ENCODE data around the gene SCN1B. TPM values are rescaled to one million over a fixed set of nuclear protein-coding genes. Genes with fewer than 3 reads are reported as not detected.

Gene SCN1B
- total RNA-seq, 2 experiments from 2014 or later: 0.63 to 0.90 TPM

GRCh38 chr19:35061583-35062373, 31.5 kb downstream of the SCN1B start:
- no peak overlapping the region for H3K4me3 Mint-ChIP-seq
- DNase-seq: no peak
- peaks cover 3% of the 10 kb centered on the region for H3K9me3 Mint-ChIP-seq
- peaks cover 15% of the 10 kb centered on the region for H3K4me1 Mint-ChIP-seq (ENCODE audit: low read depth)
- no peak overlapping the region for H3K27ac Mint-ChIP-seq
- POLR2A ChIA-PET: no interaction called here
- ATAC-seq: no peak
- CTCF ChIA-PET: interaction anchor here (0.5 to 1.4 kb wide), 3 partner anchors 17 to 405 kb away, joined by 3 to 4 read pairs (median 3); no protein-coding TSS in a partner anchor
- TF ChIP-seq CTCF (IDR thresholded peaks at IDR 0.05): no peak
- no peaks in the 10 kb centered on the region for H3K27me3 Mint-ChIP-seq
- no peaks in the 10 kb centered on the region for H3K36me3 Mint-ChIP-seq (ENCODE audit: low read depth)
- intact Hi-C loops (cut with micrococcal nuclease): no loop called here

DNA sequence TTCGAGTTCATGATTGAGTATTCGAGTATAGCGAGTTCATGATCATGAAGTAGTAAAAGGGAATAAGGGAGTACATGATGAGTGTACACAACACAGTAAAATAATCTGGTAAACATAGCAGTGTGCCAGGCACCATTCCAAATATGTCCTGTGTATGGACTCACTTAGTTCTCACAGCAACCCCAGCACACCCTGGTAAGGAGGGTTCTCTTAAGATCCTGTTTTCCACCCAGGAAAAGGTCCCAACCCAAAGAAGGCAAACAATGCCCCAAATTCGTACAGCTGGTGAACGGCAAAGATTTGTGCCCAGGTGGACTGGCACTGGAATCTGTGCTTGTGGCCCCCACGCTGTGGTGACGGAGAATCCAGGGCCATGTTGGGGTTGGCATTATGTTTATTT, 32.7 kb downstream of the SCN1B start:
- Mint-ChIP-seq H3K36me3 (ENCODE audit: low read depth) (no peaks in the 10 kb centered on the region), H3K27me3 (no peaks in the 10 kb centered on the region), H3K9me3 (peaks cover 3% of the 10 kb centered on the region), H3K4me3 (no peak overlapping the region), H3K4me1 (ENCODE audit: low read depth) (peaks cover 20% of the 10 kb centered on the region), H3K27ac (no peak overlapping the region)
- intact Hi-C loops (cut with micrococcal nuclease): no loop called here
- TF ChIP-seq CTCF (IDR thresholded peaks at IDR 0.05): no peak
- ChIA-PET POLR2A (no interaction called here), CTCF (interaction anchor here (0.9 to 1.3 kb wide), 2 partner anchors 17 to 19 kb away, joined by 3 to 4 read pairs; no protein-coding TSS in a partner anchor)
- ATAC-seq (no peak), DNase-seq (no peak)

DNA sequence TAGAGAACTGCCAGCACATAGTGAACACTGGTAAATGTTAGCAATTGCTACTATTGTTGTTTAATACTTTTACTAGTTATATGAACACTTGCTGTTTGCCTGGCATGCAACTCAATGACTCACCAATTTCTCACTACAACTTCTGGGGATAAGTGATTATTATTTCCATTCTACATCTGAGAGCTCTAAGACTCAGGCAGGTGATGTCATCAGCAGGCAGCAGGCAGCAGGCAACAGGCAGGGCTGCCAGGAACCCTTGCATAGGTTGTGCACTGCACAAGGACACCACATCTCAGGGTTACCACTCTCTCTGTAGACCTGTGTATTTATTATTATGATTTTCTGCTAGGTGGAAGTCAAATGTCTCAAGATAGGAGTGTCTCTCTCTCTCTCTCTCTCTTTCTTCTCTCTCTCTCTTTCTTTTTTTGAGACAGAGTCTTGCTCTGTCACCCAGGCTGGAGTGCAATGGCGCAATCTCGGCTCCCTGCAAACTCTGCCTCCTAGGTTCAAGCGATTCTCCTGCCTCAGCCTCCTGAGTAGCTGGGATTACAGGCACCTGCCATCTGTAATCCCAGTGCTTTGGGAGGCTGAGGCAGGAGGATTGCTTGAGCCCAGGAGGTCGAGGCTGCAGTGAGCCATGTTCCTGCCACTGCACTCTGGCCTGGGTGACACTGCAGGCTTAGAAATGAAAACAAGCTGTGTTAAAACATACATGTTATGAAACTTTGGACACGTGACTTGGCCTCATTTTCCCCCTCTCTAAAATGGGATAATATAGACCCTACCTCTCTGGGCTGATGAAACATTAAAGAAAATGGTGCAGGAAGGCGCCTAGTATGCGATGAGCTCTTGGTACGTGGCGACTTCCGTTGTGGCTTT, 33.9 kb downstream of the SCN1B start:
- Mint-ChIP-seq H3K27ac (peak overlapping the region; percentile 29), H3K27me3 (no peaks in the 10 kb centered on the region), H3K4me1 (ENCODE audit: low read depth) (peaks cover 20% of the 10 kb centered on the region), H3K36me3 (ENCODE audit: low read depth) (no peaks in the 10 kb centered on the region), H3K9me3 (peaks cover 3% of the 10 kb centered on the region), H3K4me3 (no peak overlapping the region)
- intact Hi-C loops (cut with micrococcal nuclease): no loop called here
- ChIA-PET CTCF (interaction anchor here (0.6 to 2.0 kb wide), 7 partner anchors 20 to 208 kb away, joined by 3 to 7 read pairs (median 3); no protein-coding TSS in a partner anchor), POLR2A (no interaction called here)
- DNase-seq (peak; percentile 35), ATAC-seq (peak; percentile 43)
- no peak for TF ChIP-seq CTCF (IDR thresholded peaks at IDR 0.05)

- ATAC-seq (no peak), DNase-seq (no peak)
- Mint-ChIP-seq H3K36me3 (ENCODE audit: low read depth) (no peaks in the 10 kb centered on the region), H3K4me1 (ENCODE audit: low read depth) (peaks cover 20% of the 10 kb centered on the region), H3K9me3 (peaks cover 5% of the 10 kb centered on the region), H3K27ac (no peak overlapping the region), H3K4me3 (no peak overlapping the region), H3K27me3 (no peaks in the 10 kb centered on the region)
- ChIA-PET CTCF (interaction anchor here (1.0 to 2.0 kb wide), 4 partner anchors 21 to 291 kb away, joined by 3 to 7 read pairs (median 3); no protein-coding TSS in a partner anchor), POLR2A (no interaction called here)
- intact Hi-C loops (cut with micrococcal nuclease): no loop called here
- TF ChIP-seq CTCF (IDR thresholded peaks at IDR 0.05): no peak
Observed at GRCh38 chr19:35065574-35065973, 35.3 kb downstream of the SCN1B start.

Data from activated CD8-positive, alpha-beta T cell treated with anti-CD3 and anti-CD28 coated beads for 36 hours (primary cell).